MM.1S (cell line): ENCODE data around the gene E4F1.

Source experiments
- DNase-seq: peaks from one replicate; pipeline ENCODE4 v3.0.0-alpha.2; 2015
- H2AFZ ChIP-seq: fragments of 300-600 bp; sonication (generic); 2 replicates; pipeline ENCODE4 v1.6.0; 2016; ENCODE audit warnings: antibody characterized with exemption, low read length
- H3F3A ChIP-seq: fragments of 300-600 bp; sonication (generic); 2 replicates; pipeline ENCODE4 v1.6.1; 2016; ENCODE audit warnings: mild to moderate bottlenecking, antibody characterized with exemption, low read length, moderate library complexity, mixed read lengths; ENCODE audit not compliant: insufficient read depth
- H3K27ac ChIP-seq: fragments of 300-600 bp; sonication (generic); 2 replicates; pipeline ENCODE4 v1.5.1; 2016; ENCODE audit warnings: mild to moderate bottlenecking, low read length
- H3K27me3 ChIP-seq: fragments of 300-600 bp; sonication (generic); replicated peaks from 2 replicates; pipeline ENCODE4 v1.6.0; 2016; ENCODE audit warnings: low read length; ENCODE audit not compliant: insufficient read depth
- H3K36me3 ChIP-seq: fragments of 300-600 bp; sonication (generic); replicated peaks from 2 replicates; pipeline ENCODE4 v1.6.1; 2016; ENCODE audit warnings: mild to moderate bottlenecking, low read length, mixed read lengths; ENCODE audit not compliant: insufficient read depth
- H3K4me1 ChIP-seq: fragments of 300-600 bp; sonication (generic); 2 replicates; pipeline ENCODE4 v1.6.1; 2016; ENCODE audit warnings: low read length, mixed read lengths
- H3K4me2 ChIP-seq: fragments of 300-600 bp; sonication (generic); 2 replicates; pipeline ENCODE4 v1.6.0; 2016; ENCODE audit warnings: low read depth, low read length
- H3K4me3 ChIP-seq: fragments of 300-600 bp; sonication (generic); 2 replicates; pipeline ENCODE4 v1.5.1; 2016; ENCODE audit warnings: low read length, mixed read lengths
- H3K79me2 ChIP-seq: fragments of 300-600 bp; sonication (generic); 2 replicates; pipeline ENCODE4 v1.6.1; 2016; ENCODE audit warnings: mixed run types, low read length, mixed read lengths
- H3K9ac ChIP-seq: fragments of 300-600 bp; sonication (generic); 2 replicates; pipeline ENCODE4 v1.6.1; 2016; ENCODE audit warnings: low read length, mixed read lengths
- H3K9me2 ChIP-seq: fragments of 300-600 bp; sonication (generic); replicated peaks from 2 replicates; pipeline ENCODE4 v1.6.1; 2016; ENCODE audit warnings: mild to moderate bottlenecking, low read length, mixed read lengths; ENCODE audit not compliant: insufficient read depth
- H3K9me3 ChIP-seq: fragments of 300-600 bp; sonication (generic); replicated peaks from 2 replicates; pipeline ENCODE4 v1.6.1; 2016; ENCODE audit warnings: mild to moderate bottlenecking, low read length, mixed read lengths; ENCODE audit not compliant: insufficient read depth
- H4K20me1 ChIP-seq: fragments of 300-600 bp; sonication (generic); 2 replicates; pipeline ENCODE4 v1.6.1; 2016; ENCODE audit warnings: mild to moderate bottlenecking, low read length, moderate library complexity, mixed read lengths; ENCODE audit not compliant: insufficient read depth
- CTCF ChIP-seq: fragments of 300-600 bp; sonication (generic); IDR thresholded peaks from 2 replicates; pipeline ENCODE4 v1.5.1; 2016; ENCODE audit warnings: antibody characterized with exemption, low read length, mixed read lengths
- EZH2 ChIP-seq: fragments of 300-600 bp; sonication (generic); optimal IDR thresholded peaks from 2 replicates; pipeline ENCODE3; 2017; ENCODE audit warnings: low read depth, mild to moderate bottlenecking, antibody characterized with exemption, low read length, mixed read lengths
- EZH2phosphoT487 ChIP-seq: fragments of 300-600 bp; sonication (generic); IDR thresholded peaks from 2 replicates; pipeline ENCODE4 v1.6.1; 2018; ENCODE audit warnings: antibody characterized with exemption, low read length

E4F1 gene

DNA sequence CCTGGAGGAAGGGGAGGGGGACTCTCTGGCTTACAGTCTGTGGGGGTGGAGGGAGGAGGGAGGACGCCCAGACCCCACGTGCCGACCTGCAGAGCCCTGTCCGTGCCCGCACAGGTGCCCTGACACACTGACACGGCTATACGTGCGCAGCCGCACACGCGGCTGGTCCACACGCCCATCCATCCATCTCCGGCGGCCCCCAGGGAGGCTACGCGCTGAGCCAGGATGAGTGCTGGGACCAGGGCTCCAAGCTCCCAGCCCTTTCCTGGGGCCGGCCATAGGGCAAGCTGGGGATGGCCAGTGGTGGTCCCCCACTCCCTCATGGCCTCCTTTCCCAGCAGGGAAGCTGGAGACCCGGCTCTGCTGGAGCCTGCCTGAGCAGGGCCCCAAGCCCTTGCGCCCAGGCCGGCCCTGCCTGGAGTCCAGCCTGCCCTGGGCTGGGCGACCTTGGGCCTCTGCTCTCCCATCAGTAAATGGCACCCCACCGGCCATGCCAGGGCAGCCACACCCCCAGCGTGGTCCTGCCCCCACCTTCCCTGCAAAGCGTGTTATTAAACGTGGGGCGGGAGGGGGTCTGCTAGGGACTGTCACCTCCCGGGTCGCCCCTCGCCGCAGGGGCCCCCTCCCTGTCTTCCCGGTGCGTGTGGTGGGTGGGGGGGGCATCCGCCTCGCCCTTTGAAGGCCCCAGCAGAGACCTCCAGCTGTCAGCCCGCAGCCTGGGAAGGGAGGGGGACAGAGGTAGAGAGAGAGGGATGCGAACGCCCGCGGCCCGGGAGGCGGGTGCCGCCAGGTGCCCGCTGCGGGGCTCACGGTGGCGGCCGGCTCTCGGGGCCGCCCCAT, 27.8 kb upstream of the E4F1 start:
- DNase-seq: no peak
- Histone ChIP-seq H3K4me2 (no peak overlapping the region), H3K4me1 (no peaks in the 10 kb centered on the region), H3K9ac (no peak overlapping the region), H3K27ac (no peak overlapping the region), H4K20me1 (no peaks in the 10 kb centered on the region), H3F3A (no peaks in the 10 kb centered on the region), H3K27me3 (peaks cover 91% of the 10 kb centered on the region), H3K4me3 (no peak overlapping the region), H3K79me2 (no peaks in the 10 kb centered on the region), H3K9me2 (no peaks in the 10 kb centered on the region), H3K36me3 (no peaks in the 10 kb centered on the region), H2AFZ (no peak overlapping the region), H3K9me3 (no peaks in the 10 kb centered on the region)
- TF ChIP-seq EZH2 (peak; percentile 60), CTCF (no peak)

- Histone ChIP-seq H3K4me3 (no peak within 1 kb of the TSS), H3K4me2 (no peak within 1 kb of the TSS), H3K9ac (no peak within 1 kb of the TSS)
Observed at GRCh38 chr16:2196162-2196980, 27.0 kb upstream of the E4F1 start, which contains the start of gene CASKIN1. CASKIN1 (minus strand) TSS chr16:2196605; CDS start chr16:2196432, 173 bp downstream.

GRCh38 chr16:2196981-2197511, 26.3 kb upstream of the E4F1 start:
- DNase-seq: no peak
- no peaks in the 10 kb centered on the region for H3F3A ChIP-seq
- H3K27me3 ChIP-seq: peaks cover 87% of the 10 kb centered on the region
- H3K4me3 ChIP-seq: no peak overlapping the region
- no peaks in the 10 kb centered on the region for H3K36me3 ChIP-seq
- H4K20me1 ChIP-seq: no peaks in the 10 kb centered on the region
- no peak overlapping the region for H2AFZ ChIP-seq
- H3K9me3 ChIP-seq: no peaks in the 10 kb centered on the region
- H3K79me2 ChIP-seq: no peaks in the 10 kb centered on the region
- H3K9me2 ChIP-seq: no peaks in the 10 kb centered on the region
- no peak overlapping the region for H3K4me2 ChIP-seq
- TF ChIP-seq EZH2 (peak; percentile 52), CTCF (no peak)
- no peak overlapping the region for H3K27ac ChIP-seq
- no peaks in the 10 kb centered on the region for H3K4me1 ChIP-seq
- no peak overlapping the region for H3K9ac ChIP-seq

More at GRCh38 chr16:2196162-2196980, 27.0 kb upstream of the E4F1 start, which contains the start of gene CASKIN1:
- Histone ChIP-seq H3F3A (no peaks in the 10 kb centered on the region), H3K36me3 (no peaks in the 10 kb centered on the region), H4K20me1 (no peaks in the 10 kb centered on the region), H3K9me3 (no peaks in the 10 kb centered on the region), H3K79me2 (no peaks in the 10 kb centered on the region), H3K27ac (no peak within 1 kb of the TSS), H2AFZ (no peak within 1 kb of the TSS), H3K9me2 (no peaks in the 10 kb centered on the region), H3K4me1 (no peaks in the 10 kb centered on the region), H3K27me3 (peaks cover 87% of the 10 kb centered on the region)
- DNase-seq: no peak
- TF ChIP-seq EZH2phosphoT487 (no peak), EZH2 (no peak), CTCF (no peak)
